Measurements from ENCODE around the gene RPL7A.

The RPL7A gene

GRCh38 chr9:133351908-133352634 lies 4.1 kb downstream of the RPL7A start:
- Histone ChIP-seq H3K27ac (ENCODE audit: low read depth, low read length) (no peak overlapping the region), H3K4me3 (ENCODE audit: low read depth in 1 of 2, low read length in 2 of 2) (no peak overlapping the region), H3K9me3 (ENCODE audit: low read length) (no peaks in the 10 kb centered on the region), H3K4me1 (ENCODE audit: insufficient read depth, low read length) (peaks cover 25% of the 10 kb centered on the region), H3K27me3 (ENCODE audit: control insufficient read depth in 1 of 2, insufficient read depth in 2 of 2, low read length in 2 of 2) (no peaks in the 10 kb centered on the region), H3K36me3 (ENCODE audit: insufficient read depth, low read length) (peaks cover 51% of the 10 kb centered on the region), H3K9ac (ENCODE audit: low read length) (no peak overlapping the region)

- Histone ChIP-seq H3K4me1 (ENCODE audit: insufficient read depth, low read length) (peaks cover 32% of the 10 kb centered on the region), H3K9ac (ENCODE audit: low read length) (no peak overlapping the region), H3K9me3 (ENCODE audit: low read length) (no peaks in the 10 kb centered on the region), H3K27ac (ENCODE audit: low read depth, low read length) (no peak overlapping the region), H3K36me3 (ENCODE audit: insufficient read depth, low read length) (peaks cover 51% of the 10 kb centered on the region), H3K27me3 (ENCODE audit: control insufficient read depth in 1 of 2, insufficient read depth in 2 of 2, low read length in 2 of 2) (no peaks in the 10 kb centered on the region), H3K4me3 (ENCODE audit: low read depth in 1 of 2, low read length in 2 of 2) (no peak overlapping the region)
Observed at GRCh38 chr9:133352635-133353340, 4.8 kb downstream of the RPL7A start.

- H3K27ac ChIP-seq (ENCODE audit: low read depth, low read length) = no peak overlapping the region
- no peaks in the 10 kb centered on the region for H3K9me3 ChIP-seq (ENCODE audit: low read length)
- H3K9ac ChIP-seq (ENCODE audit: low read length) = no peak overlapping the region
- peaks cover 51% of the 10 kb centered on the region for H3K36me3 ChIP-seq (ENCODE audit: insufficient read depth, low read length)
- H3K4me3 ChIP-seq (ENCODE audit: low read depth in 1 of 2, low read length in 2 of 2) = no peak overlapping the region
- no peaks in the 10 kb centered on the region for H3K27me3 ChIP-seq (ENCODE audit: control insufficient read depth in 1 of 2, insufficient read depth in 2 of 2, low read length in 2 of 2)
- H3K4me1 ChIP-seq (ENCODE audit: insufficient read depth, low read length) = peaks cover 35% of the 10 kb centered on the region
Observed at GRCh38 chr9:133353548-133353947, 5.5 kb downstream of the RPL7A start.

- no peak overlapping the region for H3K9ac ChIP-seq (ENCODE audit: low read length)
- peaks cover 23% of the 10 kb centered on the region for H3K4me1 ChIP-seq (ENCODE audit: insufficient read depth, low read length)
- peaks cover 41% of the 10 kb centered on the region for H3K36me3 ChIP-seq (ENCODE audit: insufficient read depth, low read length)
- H3K9me3 ChIP-seq (ENCODE audit: low read length) = no peaks in the 10 kb centered on the region
- H3K27ac ChIP-seq (ENCODE audit: low read depth, low read length) = no peak overlapping the region
- no peaks in the 10 kb centered on the region for H3K27me3 ChIP-seq (ENCODE audit: control insufficient read depth in 1 of 2, insufficient read depth in 2 of 2, low read length in 2 of 2)
- no peak overlapping the region for H3K4me3 ChIP-seq (ENCODE audit: low read depth in 1 of 2, low read length in 2 of 2)
Observed at GRCh38 chr9:133354766-133355165, 6.7 kb downstream of the RPL7A start.

GRCh38 chr9:133355881-133356357 lies 7.9 kb downstream of the RPL7A start:
- H3K27me3 ChIP-seq (ENCODE audit: control insufficient read depth in 1 of 2, insufficient read depth in 2 of 2, low read length in 2 of 2) = no peaks in the 10 kb centered on the region
- peaks cover 22% of the 10 kb centered on the region for H3K4me1 ChIP-seq (ENCODE audit: insufficient read depth, low read length)
- H3K4me3 ChIP-seq (ENCODE audit: low read depth in 1 of 2, low read length in 2 of 2) = peak overlapping the region; percentile 59 to 77
- peak overlapping the region; percentile 57 for H3K9ac ChIP-seq (ENCODE audit: low read length)
- peak overlapping the region; percentile 61 for H3K27ac ChIP-seq (ENCODE audit: low read depth, low read length)
- H3K36me3 ChIP-seq (ENCODE audit: insufficient read depth, low read length) = peaks cover 33% of the 10 kb centered on the region
- no peaks in the 10 kb centered on the region for H3K9me3 ChIP-seq (ENCODE audit: low read length)

GRCh38 chr9:133356391-133357091 lies 8.5 kb downstream of the RPL7A start, which contains the start of the genes SURF1 and SURF2:
Gene SURF1, minus strand, starts transcription at chr9:133356487. Its CDS starts 34 bp downstream, at chr9:133356453.
Gene SURF2, plus strand, starts transcription at chr9:133356550. Its CDS starts 43 bp downstream, at chr9:133356593.
- no peaks in the 10 kb centered on the region for H3K9me3 ChIP-seq (ENCODE audit: low read length)
- peak within 1 kb of the TSS; percentile 71 to 77 for H3K4me3 ChIP-seq (ENCODE audit: low read depth in 1 of 2, low read length in 2 of 2)
- H3K4me1 ChIP-seq (ENCODE audit: insufficient read depth, low read length) = peaks cover 22% of the 10 kb centered on the region
- peak within 1 kb of the TSS; percentile 57 for H3K9ac ChIP-seq (ENCODE audit: low read length)
- H3K27me3 ChIP-seq (ENCODE audit: control insufficient read depth in 1 of 2, insufficient read depth in 2 of 2, low read length in 2 of 2) = no peaks in the 10 kb centered on the region
- peak within 1 kb of the TSS; percentile 61 for H3K27ac ChIP-seq (ENCODE audit: low read depth, low read length)
- peaks cover 32% of the 10 kb centered on the region for H3K36me3 ChIP-seq (ENCODE audit: insufficient read depth, low read length)

- Histone ChIP-seq H3K9me3 (ENCODE audit: low read length) (no peaks in the 10 kb centered on the region), H3K27me3 (ENCODE audit: control insufficient read depth in 1 of 2, insufficient read depth in 2 of 2, low read length in 2 of 2) (no peaks in the 10 kb centered on the region), H3K27ac (ENCODE audit: low read depth, low read length) (no peak overlapping the region), H3K9ac (ENCODE audit: low read length) (no peak overlapping the region), H3K36me3 (ENCODE audit: insufficient read depth, low read length) (peaks cover 32% of the 10 kb centered on the region), H3K4me1 (ENCODE audit: insufficient read depth, low read length) (peaks cover 22% of the 10 kb centered on the region), H3K4me3 (ENCODE audit: low read depth in 1 of 2, low read length in 2 of 2) (peak overlapping the region in 1 of 2 donors; percentile 8)
Observed at GRCh38 chr9:133357656-133358055, 9.6 kb downstream of the RPL7A start.

GRCh38 chr9:133359399-133360175 lies 11.6 kb downstream of the RPL7A start:
- H3K9ac ChIP-seq (ENCODE audit: low read length) = no peak overlapping the region
- H3K4me3 ChIP-seq (ENCODE audit: low read depth in 1 of 2, low read length in 2 of 2) = no peak overlapping the region
- no peak overlapping the region for H3K27ac ChIP-seq (ENCODE audit: low read depth, low read length)
- peaks cover 22% of the 10 kb centered on the region for H3K4me1 ChIP-seq (ENCODE audit: insufficient read depth, low read length)
- no peaks in the 10 kb centered on the region for H3K27me3 ChIP-seq (ENCODE audit: control insufficient read depth in 1 of 2, insufficient read depth in 2 of 2, low read length in 2 of 2)
- no peaks in the 10 kb centered on the region for H3K9me3 ChIP-seq (ENCODE audit: low read length)
- H3K36me3 ChIP-seq (ENCODE audit: insufficient read depth, low read length) = peaks cover 36% of the 10 kb centered on the region

- peaks cover 39% of the 10 kb centered on the region for H3K36me3 ChIP-seq (ENCODE audit: insufficient read depth, low read length)
- H3K4me1 ChIP-seq (ENCODE audit: insufficient read depth, low read length) = peaks cover 13% of the 10 kb centered on the region
- H3K27me3 ChIP-seq (ENCODE audit: control insufficient read depth in 1 of 2, insufficient read depth in 2 of 2, low read length in 2 of 2) = no peaks in the 10 kb centered on the region
- H3K4me3 ChIP-seq (ENCODE audit: low read depth in 1 of 2, low read length in 2 of 2) = no peak overlapping the region
- H3K9me3 ChIP-seq (ENCODE audit: low read length) = no peaks in the 10 kb centered on the region
- no peak overlapping the region for H3K9ac ChIP-seq (ENCODE audit: low read length)
- H3K27ac ChIP-seq (ENCODE audit: low read depth, low read length) = no peak overlapping the region
Observed at GRCh38 chr9:133360400-133361393, 12.7 kb downstream of the RPL7A start.

- Histone ChIP-seq H3K4me1 (ENCODE audit: insufficient read depth, low read length) (peaks cover 12% of the 10 kb centered on the region), H3K9me3 (ENCODE audit: low read length) (no peaks in the 10 kb centered on the region), H3K27me3 (ENCODE audit: control insufficient read depth in 1 of 2, insufficient read depth in 2 of 2, low read length in 2 of 2) (no peaks in the 10 kb centered on the region), H3K4me3 (ENCODE audit: low read depth in 1 of 2, low read length in 2 of 2) (no peak overlapping the region), H3K27ac (ENCODE audit: low read depth, low read length) (no peak overlapping the region), H3K9ac (ENCODE audit: low read length) (no peak overlapping the region), H3K36me3 (ENCODE audit: insufficient read depth, low read length) (peaks cover 48% of the 10 kb centered on the region)
Observed at GRCh38 chr9:133361507-133362092, 13.6 kb downstream of the RPL7A start.
